ENCODE data around the gene PARP12.
A peak's percentile ranks its signal among the peaks of the same experiment; 100 is the strongest.

PARP12 gene

DNA sequence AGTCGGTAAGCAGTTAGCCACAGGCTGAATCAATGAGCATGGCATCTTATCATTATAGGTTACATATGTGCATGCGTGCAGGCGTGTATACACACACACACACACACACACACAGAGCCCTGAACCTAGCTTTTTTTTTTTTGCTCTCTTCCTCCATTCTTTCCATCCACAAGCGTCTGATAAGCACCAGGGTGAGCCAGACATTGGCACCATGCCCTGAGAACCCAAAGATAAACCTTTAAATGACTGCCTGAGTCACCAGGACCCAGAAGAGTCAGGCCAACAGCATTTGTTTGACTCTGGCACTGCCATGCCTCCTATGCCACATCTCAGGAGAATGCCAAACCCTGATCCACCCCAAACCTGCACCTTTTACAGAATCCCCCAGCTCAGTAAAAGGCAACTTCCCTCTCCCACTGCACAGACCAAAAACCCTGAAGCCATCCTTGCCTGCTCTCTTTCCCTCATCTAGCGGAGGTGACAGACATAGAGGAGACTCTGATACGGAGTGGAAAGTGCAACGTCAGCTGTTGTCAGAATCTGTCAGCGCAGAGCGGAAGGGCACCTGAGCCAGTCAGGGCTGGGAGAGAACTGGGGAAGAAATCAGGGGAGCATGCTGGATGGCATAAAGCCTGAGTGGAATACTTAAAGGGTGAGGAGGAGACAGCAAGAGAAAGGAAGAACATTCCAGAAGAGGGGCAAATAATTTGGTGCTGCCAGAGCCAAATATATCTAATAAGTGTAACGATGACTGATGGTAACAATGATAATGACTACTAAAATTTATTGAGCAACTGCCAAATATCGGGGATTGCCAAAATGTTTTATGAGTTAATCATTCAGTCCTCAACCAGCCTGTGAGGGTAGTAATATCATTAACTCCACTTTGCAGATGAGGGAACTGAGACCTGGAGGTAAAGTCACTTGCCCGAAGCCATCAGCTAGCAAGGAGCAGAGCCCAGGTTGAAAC lies 3.2 kb downstream of the PARP12 start:
- no peak overlapping the region for H3K4me3 ChIP-seq (ENCODE audit: low read length)
- peak; percentile 71 for DNase-seq (ENCODE audit: low read depth)
- TF ChIP-seq, protein P1, sequence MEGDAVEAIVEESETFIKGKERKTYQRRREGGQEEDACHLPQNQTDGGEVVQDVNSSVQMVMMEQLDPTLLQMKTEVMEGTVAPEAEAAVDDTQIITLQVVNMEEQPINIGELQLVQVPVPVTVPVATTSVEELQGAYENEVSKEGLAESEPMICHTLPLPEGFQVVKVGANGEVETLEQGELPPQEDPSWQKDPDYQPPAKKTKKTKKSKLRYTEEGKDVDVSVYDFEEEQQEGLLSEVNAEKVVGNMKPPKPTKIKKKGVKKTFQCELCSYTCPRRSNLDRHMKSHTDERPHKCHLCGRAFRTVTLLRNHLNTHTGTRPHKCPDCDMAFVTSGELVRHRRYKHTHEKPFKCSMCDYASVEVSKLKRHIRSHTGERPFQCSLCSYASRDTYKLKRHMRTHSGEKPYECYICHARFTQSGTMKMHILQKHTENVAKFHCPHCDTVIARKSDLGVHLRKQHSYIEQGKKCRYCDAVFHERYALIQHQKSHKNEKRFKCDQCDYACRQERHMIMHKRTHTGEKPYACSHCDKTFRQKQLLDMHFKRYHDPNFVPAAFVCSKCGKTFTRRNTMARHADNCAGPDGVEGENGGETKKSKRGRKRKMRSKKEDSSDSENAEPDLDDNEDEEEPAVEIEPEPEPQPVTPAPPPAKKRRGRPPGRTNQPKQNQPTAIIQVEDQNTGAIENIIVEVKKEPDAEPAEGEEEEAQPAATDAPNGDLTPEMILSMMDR (conservative IDR thresholded peaks at IDR 0.05; ENCODE audit: low read length), result no peak

DNA sequence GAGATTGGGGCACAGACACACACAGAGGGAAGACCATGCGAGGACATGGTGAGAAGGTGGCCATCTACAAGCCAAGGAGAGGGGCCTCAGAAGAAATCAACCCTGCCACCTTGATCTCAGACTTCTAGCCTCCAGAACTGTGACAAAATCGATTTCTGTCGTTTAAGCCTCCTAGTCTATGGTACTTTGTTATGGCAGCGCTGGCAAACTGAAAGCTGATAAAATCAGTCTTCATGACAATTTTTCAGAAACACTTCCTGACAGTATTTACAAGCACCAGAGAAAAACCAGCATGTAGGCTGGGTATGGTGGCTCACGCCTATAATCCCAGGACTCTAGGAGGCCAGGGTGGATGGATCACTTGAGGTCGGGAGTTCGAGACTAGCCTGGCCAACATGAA lies 4.2 kb downstream of the PARP12 start:
- DNase-seq (ENCODE audit: low read depth), result no peak

DNA sequence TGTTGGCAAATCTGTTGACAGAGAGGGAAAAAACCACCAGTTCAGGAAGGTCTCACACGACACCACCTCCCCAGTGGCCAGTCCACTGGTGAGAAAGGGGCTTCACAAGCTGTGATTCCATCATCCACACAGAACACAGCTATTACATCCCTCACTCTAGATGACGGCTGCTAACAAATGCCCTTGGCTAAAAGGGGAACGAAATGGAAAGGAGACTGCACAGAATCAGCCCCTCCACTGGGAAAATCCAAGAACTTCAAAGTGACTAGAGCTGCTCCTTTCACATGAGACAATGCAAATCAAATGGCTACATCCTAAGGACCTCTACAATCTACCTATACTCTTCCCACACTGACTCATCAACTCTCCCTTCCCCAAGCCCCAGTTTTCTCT lies 5.6 kb downstream of the PARP12 start:
- DNase-seq (ENCODE audit: low read depth), result no peak
- TF ChIP-seq, protein P1 (conservative IDR thresholded peaks at IDR 0.05; ENCODE audit: low read length), result no peak
- no peak overlapping the region for H3K4me3 ChIP-seq (ENCODE audit: low read length)

More for the DNA sequence above, 4.2 kb downstream of the PARP12 start:
- no peak overlapping the region for H3K4me3 ChIP-seq (ENCODE audit: low read length)
- TF ChIP-seq, protein P1 (conservative IDR thresholded peaks at IDR 0.05; ENCODE audit: low read length), result no peak

DNA sequence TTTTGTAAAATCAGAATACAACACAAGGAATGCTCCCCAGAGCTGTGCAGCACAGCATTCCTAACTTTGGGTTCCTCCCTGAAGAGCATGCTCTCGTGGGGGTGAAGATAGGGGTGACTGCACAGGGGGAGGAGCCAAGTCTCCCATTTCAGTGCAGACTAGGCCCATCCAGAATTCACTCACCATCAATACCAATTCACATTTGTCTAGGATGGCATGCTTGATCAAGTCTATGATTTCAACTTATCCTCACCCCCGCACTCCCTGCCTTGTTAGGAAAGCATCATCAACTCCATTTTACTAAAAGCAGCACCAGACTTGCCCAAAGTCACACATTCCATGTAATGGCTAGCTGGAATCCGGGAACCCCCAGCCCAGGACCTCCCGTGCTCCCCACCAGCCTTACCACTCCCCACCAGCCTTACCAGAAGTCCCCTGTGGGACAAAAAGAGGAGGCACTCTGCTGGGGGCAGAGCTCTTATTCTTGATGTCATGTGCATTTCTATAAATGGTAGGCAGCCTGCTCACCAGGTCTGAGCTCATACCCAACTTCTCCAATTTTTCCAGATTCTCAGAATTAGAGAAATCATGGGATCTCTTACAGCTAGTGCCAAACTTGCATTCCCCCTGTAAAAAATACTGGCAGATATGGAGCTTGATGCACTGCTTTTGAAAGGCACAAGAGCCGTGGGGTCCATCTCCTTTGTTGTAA lies 6.2 kb downstream of the PARP12 start:
- TF ChIP-seq, protein P1 (conservative IDR thresholded peaks at IDR 0.05; ENCODE audit: low read length), result no peak
- DNase-seq (ENCODE audit: low read depth), result no peak
- H3K4me3 ChIP-seq (ENCODE audit: low read length), result no peak overlapping the region

DNA sequence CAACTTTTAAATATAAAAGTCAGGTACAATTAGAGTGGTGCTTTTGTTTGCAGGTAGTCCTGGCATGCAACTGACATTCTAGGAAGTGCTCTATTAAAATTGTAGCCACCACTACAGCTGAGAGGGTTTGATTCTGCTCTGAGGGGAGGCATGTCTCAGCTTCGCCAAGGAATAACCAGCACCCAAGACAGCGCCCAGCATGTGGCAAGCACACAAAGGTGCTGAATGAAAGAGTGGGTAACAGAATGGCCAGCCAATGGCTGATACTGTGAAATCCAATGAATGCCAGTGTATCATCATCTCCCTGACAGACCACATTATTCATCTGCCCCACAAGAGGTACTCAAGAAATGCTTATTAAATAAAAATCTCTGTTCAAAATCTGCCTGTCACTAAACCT lies 6.9 kb downstream of the PARP12 start:
- no peak for DNase-seq (ENCODE audit: low read depth)
- TF ChIP-seq, protein P1 (conservative IDR thresholded peaks at IDR 0.05; ENCODE audit: low read length), result no peak
- no peak overlapping the region for H3K4me3 ChIP-seq (ENCODE audit: low read length)

DNA sequence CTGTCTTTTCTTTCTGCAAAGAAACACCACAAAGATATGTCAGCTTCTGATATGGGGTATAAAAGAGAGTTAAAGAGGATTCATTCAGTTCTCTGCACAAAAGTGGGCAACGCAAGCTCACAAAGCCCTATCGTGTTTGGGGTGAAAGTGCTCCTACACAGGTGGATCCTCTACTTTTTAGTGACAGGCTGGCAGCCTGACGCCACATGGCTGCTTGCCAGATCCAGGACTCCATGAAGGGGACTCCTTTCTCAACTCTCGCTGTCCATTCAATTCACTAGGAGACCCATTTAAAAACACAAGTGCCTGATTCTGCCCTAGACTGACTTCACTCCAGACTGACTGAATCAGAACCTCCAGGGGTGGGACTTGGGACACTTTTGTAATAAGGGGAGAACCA lies 8.0 kb downstream of the PARP12 start:
- DNase-seq (ENCODE audit: low read depth), result no peak
- TF ChIP-seq, protein P1 (conservative IDR thresholded peaks at IDR 0.05; ENCODE audit: low read length), result no peak
- no peak overlapping the region for H3K4me3 ChIP-seq (ENCODE audit: low read length)

All from AG10803 (cell line).